Activated CD4-positive, CD25-positive, alpha-beta regulatory T cell (primary cell): ENCODE data around the gene SERPIND1.
"Not testable (repeated sequence)": the region's sequence is repeated elsewhere in the genome, so short reads cannot be mapped to it uniquely, and the experiment has no call there.

Experiments
- DNase-seq, 4 experiments: peaks; one replicate each; lab custom pipeline; 2025; lab: John Stamatoyannopoulos, UW

Gene SERPIND1

GRCh38 chr22:20747223-20747622 is 26.7 kb upstream of the SERPIND1 start:
- DNase-seq: no peak

GRCh38 chr22:20748082-20748481 is 25.8 kb upstream of the SERPIND1 start:
- no peak for DNase-seq

DNA sequence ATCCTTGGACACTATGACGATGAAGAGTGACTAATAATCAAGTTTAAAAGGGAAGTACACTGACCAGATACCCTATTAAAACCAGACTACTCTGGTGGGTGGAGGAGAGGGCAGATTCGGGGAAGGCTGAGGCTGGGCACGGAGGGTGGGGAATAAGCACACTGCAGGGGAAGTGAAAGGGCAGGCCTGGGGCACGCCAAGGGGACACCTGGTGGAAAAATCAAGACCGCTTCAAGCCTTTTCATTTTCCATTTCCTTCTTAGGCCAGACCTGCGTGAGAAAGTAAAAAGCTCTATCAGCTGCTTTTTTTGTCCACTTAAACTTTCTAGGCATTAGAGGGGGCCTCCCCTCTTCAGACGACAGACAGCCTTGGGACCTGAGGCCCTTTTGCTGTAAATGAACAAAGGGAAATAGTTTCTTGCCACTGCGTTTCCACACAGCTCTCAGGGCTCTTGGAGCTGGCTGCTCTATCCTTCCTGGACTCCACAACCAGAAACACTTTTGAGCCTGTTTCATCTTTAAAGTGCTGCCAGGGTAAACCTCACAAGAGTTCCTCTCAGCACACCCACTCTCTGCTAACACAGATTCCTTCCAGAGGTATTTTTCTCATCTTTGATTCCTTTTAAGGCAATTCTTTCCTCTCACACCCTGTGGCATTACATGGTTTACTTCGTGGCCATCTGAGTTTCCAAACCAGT is 25.0 kb upstream of the SERPIND1 start:
- DNase-seq: no peak

DNA sequence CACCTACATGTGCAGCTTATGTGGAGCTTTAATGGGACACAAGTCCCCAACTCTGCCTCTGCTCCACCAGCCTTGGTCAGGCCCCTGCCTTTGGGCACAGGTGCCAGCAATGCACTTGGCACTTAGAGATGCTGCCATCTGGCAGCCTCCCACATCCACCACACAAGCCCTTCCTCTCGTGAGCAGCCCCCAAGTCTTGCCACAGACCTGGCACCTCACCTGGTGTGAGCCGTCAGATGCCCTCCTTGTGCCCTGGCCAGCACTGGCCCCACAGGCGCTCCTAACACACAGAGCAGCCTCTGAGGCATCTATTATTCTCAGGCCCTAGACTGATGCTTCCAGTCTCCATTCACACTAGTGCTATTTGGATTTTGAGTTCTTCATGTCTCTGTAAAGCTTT is 24.5 kb upstream of the SERPIND1 start:
- no peak for DNase-seq

DNA sequence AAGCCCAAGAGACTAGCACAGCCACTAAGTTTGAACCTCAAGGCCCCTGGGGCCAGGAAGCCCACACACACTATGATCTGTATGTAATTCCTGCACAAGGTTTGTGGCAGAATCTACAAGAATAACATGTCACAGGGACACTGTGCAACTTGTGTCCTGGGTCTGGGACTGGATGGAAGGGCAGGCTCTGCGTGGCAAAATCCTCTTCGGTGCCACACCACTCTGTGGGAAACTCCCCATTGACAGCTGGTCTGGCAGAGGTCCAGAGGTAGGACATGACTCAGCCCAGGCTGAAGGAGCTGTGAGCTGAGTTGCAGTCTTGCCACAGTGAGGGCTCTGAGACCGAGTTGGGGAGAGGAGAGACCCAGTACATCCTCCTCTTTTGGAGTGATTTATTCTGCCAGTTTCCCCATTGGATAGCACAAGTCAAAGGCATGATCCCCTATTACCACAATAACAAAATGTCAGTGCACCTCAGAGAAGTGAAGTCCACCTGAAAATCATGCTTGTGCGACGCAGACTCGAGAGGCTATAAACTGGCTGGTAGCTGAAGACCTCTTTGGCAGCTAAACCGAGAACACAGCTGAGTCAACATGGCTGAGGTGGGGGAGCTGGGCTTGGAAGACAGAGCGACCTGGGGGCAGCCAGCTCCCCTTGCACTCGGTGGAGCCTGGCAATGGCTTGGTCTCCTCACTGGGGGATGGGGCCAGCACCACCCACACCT is 23.3 kb upstream of the SERPIND1 start:
- DNase-seq: no peak

- no peak for DNase-seq
Observed at GRCh38 chr22:20751185-20751851, 22.6 kb upstream of the SERPIND1 start.

GRCh38 chr22:20752104-20752741 is 21.7 kb upstream of the SERPIND1 start:
- DNase-seq: no peak

- DNase-seq: no peak
Observed at GRCh38 chr22:20752873-20753272, 21.0 kb upstream of the SERPIND1 start.

- DNase-seq: no peak
Observed at GRCh38 chr22:20756846-20757245, 17.1 kb upstream of the SERPIND1 start.

DNA sequence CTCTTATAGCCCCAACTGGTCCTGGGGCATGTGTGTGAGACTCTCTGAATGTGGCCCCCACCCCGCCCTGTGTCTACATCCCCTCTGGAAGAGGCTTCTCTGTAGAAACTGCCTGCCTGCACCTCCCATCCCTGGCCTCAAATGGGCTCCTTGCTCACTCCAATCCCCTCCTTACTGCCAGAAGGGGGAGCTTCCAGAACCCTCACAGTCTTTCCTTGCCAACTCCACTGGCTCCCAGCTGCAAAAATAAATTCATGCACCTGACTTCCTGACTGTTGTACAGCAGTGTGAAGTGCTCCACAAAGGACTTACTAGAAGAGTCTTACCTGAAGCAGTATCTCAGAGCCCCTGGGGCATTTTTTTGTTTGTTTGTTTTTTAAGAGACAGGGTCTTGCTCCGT is 15.2 kb upstream of the SERPIND1 start:
- DNase-seq: no peak

GRCh38 chr22:20760084-20760483 is 13.8 kb upstream of the SERPIND1 start:
- no peak for DNase-seq

GRCh38 chr22:20761536-20761935 is 12.4 kb upstream of the SERPIND1 start:
- no peak for DNase-seq

DNA sequence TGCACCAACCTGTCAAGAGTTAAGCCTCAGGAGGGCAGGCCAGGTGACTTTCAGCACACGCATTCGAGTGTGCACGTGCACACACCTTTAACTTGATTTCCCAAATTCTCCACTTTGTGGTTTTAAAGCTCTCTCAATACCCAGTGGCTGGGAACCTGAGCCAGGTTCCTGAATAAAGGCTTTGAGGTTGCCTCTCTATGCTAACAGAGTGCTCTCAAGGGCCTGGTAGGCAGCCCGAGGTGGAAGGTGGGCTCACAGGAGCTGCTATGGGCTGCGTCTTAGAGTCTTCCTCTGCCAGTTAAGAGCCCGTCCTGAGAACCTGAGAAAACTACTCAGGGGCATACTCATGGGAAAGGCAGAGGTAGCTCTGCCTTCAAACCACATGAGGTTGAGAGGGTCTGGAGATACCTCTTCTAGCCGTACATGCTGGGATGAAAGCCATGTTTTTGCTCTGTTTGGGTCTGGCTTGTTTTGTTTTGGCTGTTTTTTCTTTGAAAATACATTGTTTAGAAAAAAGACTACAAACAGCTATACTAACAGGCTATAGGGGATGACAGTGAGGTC is 11.6 kb upstream of the SERPIND1 start:
- DNase-seq: no peak

- DNase-seq: no peak
Observed at GRCh38 chr22:20763630-20764470, 10.1 kb upstream of the SERPIND1 start.

GRCh38 chr22:20764471-20764720 is 9.5 kb upstream of the SERPIND1 start:
- DNase-seq: no peak

GRCh38 chr22:20764729-20765128 is 9.2 kb upstream of the SERPIND1 start:
- no peak for DNase-seq

GRCh38 chr22:20765938-20766337 is 8.0 kb upstream of the SERPIND1 start:
- no peak for DNase-seq

GRCh38 chr22:20766530-20766929 is 7.4 kb upstream of the SERPIND1 start:
- no peak for DNase-seq

GRCh38 chr22:20769496-20769826 is 4.5 kb upstream of the SERPIND1 start:
- not testable (repeated sequence) for DNase-seq

DNA sequence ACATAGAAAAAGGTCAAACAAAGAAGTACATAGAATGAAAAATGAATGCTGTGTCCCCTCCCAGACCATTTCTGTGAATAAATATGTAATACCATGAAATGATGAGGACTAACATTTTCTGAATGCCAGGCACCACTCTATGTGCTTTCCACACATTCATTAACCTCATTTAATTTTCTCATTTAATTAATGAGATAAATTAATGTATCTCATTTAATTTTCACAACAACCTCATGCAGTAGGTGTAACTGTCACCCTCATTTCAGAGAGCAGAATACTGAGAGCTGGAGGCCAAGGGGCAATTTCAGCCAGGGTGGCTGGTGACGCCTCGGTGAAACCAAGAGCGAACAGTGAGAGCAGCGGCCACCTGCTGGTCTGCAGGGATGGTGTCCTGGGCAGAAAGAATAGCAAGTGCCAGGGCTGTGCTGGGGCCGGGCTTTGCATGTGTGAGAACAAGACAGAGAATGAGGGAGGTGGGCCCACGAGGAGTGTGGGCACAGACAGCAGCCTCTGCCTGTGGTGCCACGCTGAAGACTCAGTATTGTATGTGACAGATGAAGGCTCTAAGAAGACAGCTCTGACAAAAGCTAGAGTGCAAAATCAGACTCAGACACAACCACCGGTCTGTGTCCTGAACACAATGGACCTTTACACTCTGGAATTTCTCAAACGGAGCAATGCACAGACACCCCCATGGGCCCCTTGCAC is 1.8 kb upstream of the SERPIND1 start:
- no peak for DNase-seq

DNA sequence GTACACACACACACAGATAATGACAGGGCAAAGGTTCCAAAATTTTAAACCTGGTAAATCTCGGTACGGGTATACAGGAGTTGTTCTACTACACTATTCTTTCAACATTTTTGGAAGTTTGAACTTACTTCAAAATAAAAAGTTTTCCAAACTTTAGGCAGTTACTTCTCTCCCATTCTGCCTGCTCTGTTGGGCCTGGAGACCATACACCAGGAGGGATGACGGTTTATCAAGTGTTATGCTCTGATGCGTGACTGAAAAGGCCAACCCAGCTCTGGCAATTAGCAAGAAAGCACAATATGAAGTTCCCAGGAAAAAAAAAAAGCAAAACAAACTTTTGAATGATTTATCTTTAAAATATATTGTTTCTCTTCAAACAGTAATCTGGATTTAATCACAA is 969 bp downstream of the SERPIND1 start:
- no peak for DNase-seq
